Stimulated activated CD8-positive, alpha-beta memory T cell treated with anti-CD3 and anti-CD28 coated beads, Interleukin-7, amount 100 ng/mL, for 4 hours (primary cell): Measurements from ENCODE around the gene NUDT4.
"Not testable (repeated sequence)": the region's sequence is repeated elsewhere in the genome, so short reads cannot be mapped to it uniquely, and the experiment has no call there.

Experiments used
- DNase-seq, 2 donors: peaks; one replicate each; pipeline ENCODE4 v3.0.0-alpha.2; 2020; ENCODE audit warnings: low read depth in 2 of 2

NUDT4 gene

DNA sequence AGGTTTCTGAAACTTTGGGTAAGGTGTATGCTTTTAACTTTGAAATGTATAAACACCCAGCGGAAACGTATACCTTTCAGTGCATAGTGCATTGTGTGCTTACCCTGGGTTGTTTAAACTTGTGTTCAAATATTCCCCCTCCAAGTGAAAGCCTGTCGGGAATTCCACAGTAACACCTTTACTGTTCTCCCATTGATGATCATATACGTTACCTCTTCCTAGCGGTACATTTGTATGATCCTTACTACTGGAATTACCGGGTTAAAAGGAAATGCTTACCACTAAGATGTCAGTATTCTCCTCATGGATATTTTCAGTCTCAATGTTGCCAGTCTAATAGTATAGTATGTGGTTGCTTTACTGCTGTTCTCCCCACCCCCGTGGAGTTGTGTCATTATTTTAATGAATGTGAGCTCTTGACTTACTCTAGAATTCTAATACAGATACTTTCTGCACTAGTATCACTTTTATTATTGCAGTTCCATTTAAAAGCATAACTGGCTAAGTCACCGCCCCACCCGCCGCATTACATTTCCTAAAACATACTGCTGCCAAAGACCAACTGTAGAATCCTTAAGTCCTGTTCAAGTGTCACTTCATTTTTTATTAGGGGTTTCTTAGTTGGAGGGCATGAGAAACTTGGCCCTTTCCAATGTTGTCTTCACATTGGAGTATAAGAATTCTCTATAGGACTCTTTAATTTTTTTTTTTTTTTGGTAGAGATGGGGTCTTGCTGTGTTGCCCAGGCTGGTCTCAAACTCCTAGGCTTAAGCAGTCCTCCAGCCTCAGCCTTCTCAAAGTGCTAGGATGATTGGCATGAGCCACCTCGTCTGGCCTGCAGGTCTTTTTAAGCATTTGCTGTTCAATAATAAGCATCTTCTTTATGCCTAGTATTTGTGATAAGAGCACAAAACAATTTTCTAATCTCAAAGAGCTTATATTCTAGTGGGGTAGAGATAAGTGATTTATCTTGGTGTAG, 24.9 kb downstream of the NUDT4 start:
- no peak for DNase-seq

DNA sequence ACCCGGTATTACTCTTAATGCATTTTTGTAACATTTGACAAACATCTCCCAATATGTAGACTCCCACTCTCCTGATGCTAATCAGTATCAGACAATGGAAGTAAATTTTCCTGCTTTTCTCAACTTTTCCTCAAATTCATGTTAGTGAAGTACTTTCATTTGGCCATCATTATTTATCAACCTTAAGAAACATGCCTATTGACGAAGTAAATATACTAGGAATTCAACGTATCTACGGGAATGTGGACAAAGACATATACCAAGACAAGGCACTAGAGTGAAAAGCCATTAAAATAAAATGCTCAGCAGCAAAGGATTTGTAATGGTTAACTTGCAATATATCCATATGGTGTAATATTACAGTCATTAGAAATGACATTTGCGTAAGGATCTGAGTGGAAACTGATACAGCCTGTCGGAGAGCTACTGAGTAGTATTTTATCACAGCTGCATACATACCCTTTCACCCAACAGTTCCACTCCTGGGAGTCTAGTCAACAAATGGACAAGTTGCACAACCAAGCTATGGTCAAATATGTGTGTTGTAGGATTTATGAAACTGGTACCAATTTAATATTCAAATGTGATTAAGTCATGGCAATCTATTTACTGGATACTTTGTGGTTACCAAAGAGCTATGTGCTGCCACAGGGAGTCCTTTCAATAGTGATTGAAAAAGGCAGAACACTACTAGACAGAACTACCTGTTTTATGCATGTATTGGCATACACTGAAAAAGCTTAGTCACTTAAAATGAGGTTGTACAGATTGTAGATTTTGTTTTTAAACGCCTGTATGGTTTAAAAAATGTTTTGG, 26.5 kb downstream of the NUDT4 start:
- no peak for DNase-seq

DNA sequence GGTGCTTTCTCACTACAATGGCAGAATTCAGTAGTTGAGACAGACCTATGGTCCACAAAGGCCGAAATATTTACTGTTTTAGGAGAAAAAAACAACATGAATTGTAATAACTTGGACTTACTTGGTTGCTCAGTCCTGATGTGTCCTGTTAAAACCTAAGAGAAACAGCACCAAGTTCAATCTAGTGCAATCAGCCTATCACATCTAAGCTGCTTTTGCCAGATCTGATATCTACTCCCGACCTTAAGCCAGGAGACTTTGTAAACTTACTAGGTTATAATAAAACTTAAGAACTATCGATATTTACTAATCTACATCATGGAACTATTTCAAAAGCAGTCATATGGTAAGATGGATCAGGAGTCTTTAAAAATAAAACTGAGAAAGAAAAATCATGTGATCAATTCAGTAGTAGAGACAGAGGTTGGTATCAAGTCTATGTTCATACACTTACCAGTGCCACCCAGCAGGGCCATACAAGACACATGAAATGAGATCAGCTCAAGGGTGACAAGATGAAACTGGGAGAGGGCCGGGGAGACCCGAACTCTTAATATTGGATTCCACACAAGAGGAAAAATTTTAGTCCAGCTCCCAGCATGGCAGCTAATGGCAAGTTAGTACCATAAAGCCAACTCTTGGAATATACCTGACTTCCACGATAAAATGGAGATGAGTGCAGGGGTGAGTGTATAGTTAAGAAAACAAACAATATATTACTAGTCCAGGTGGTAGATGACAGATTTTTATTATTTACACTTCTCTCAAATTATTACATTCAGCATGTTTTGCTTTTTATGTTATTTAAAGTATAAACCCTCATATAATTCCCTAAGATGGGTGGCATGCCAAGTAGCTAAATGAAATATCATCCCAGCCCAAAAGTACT, 27.5 kb downstream of the NUDT4 start:
- DNase-seq: no peak

DNA sequence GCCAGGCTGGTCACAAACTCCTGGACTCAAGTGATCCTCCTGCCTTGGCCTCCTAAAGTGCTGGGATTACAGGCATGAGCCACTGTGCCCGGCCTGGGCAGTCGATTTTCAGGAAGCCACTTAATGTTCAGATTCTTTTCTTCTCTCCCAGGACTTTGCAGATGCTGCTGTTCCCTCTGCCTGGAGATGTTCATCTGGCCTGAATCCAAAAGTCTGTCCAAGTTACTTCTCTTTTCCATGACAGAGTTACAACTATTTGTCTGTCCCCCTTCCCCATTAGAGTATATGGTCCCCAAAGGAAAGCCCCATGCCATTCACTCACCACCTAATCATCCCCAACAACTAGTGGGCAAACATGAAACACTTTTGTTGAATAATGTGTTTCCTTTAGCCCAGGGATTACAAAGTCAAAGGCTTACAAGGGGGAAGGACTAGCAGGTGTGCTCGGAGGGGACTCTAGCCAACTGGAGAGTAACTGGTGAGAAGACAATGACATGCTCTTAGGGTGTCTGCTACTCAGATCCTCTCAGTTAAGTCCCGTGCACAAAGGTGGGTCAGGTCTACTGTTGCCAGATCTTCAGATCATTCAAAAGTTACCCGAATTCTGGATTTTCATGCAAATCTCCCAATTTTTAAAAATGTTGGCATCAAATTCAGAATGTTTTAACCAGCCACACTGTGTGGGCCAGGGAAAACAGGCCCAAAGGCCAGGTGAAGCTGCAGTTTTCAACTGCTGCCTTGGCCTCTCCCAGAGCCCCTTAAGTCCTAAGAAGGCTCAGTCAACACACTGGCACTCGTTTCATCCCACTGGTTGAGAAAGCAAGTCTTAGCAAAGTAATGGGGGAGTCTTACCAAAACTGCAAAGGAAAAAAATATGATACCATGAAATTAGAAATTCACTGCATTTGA, 29.6 kb downstream of the NUDT4 start:
- DNase-seq: no peak

DNA sequence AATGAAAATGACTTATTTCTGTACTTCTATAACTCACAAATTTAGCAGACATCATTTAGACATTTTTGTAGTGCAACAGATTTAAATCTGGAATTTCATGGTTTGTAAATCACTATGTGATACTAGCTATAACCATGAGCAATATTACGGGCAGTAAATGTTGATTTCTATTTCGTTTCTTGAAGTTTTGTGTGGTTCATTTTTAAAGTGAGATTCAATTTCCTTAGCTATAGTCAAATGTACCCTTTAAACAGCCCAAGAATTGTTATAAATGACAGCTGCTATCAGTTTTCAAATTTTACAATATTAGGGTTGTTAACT, 30.2 kb downstream of the NUDT4 start:
- DNase-seq: no peak

DNA sequence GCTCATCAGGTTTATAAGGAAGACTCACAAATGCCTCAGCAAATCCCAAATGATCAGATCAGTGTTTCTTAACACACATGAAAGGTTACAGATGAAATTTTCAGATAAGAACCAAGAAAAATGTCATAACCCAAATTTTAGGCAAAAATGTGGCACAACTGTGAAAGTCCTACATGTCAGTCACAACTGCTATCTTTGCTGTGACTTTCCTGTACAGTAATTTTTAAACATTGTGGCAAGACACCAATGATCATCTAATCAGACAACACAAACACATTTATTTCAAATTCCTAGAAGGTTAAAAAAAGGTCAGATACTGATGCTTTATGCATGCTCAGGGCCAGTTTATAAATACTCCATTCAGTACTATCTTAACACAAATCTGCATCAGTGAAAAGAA, 31.1 kb downstream of the NUDT4 start:
- DNase-seq: no peak

DNA sequence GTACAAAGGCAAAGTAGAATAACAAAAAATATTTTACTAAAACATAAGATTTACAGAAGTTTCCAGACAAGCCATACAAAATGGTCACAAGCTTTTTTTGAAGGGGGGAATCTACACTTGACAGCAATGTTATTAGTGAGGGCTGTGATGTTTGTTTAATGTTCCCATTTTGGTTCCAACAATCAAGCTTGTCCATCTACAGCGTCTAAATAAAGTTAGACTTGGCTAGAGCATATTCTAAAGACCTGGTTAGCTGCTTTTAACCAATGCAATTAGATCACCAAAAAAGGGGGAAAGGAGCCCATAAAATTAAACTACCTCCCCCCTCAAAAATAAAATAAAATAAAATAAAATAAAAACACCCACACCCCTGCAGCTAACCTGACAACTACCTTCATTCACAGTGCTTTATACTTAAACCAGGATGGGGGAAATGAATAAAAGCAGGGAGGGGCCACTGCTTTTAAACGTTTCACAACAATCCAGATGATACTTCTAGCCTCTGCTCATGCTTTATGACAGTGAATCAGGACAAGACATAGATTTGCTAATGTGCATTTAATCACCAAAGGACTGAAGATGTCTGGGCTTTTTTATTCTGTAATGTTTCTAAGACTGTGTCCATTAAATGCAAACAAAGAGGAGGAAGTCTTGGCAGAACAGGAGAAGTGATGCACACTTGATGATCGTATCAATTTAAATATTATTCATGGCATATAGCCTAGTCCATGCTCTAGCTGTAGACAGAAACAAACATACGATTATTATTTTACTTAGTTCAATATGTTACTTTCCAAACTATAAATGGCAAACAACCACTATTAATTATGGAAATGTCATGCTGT, 31.8 kb downstream of the NUDT4 start:
- not testable (repeated sequence) for DNase-seq

DNA sequence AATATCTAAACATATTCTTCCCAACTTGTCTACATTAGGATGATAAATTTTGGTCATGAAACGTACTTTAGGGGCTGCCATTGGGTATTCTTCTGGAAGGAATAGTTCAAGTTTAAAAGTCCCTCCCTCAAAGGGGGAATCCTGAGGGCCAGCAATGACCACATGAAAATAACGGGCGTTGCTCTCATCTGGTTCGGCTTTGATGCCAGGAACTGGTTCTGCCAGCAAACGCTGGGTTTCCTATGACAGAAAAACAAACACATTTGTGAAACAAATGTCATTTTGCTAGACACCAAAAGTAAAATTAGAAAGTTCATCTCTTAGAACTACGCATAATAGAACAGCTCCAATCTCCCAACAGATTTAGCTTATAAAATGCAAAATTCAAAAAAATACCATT, 33.3 kb downstream of the NUDT4 start:
- DNase-seq: not testable (repeated sequence)

DNA sequence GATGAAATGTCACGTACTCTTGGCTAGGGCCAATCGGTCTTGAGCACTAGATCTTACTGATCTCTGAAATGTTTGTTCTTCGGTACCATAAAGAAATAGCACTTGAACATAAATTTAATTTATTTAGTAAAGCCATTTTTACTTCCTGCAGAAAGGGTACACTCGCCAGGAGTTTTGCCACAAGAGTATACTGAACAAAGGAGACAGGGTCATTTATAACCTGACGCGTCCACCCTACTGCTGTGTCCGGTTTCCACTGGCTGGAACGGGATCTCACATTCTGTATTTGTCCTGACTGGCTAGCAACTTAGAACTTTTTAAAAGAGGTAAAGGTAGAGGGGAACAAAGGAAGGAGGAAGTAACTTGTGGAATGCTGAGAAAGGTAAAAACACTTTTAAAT, 34.7 kb downstream of the NUDT4 start:
- not testable (repeated sequence) for DNase-seq

DNA sequence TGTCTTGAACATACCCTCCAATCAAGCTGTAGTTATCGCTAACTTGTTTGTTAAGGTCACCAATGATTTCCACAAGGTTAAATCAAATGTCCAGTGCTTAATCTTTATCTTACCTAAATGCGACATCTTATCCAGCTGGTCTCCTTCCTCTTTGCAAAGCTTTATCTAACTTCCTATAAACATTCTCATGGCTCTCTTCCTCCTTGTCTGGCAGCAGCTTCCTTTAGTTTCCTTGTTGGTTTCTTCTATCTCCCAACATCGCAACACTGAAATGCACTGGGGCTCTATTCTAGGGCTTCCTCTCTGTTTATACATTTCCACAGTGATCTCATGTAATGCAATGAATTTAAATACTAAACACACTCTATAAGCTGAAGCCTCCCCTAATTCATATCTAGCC, 35.3 kb downstream of the NUDT4 start:
- no peak for DNase-seq

DNA sequence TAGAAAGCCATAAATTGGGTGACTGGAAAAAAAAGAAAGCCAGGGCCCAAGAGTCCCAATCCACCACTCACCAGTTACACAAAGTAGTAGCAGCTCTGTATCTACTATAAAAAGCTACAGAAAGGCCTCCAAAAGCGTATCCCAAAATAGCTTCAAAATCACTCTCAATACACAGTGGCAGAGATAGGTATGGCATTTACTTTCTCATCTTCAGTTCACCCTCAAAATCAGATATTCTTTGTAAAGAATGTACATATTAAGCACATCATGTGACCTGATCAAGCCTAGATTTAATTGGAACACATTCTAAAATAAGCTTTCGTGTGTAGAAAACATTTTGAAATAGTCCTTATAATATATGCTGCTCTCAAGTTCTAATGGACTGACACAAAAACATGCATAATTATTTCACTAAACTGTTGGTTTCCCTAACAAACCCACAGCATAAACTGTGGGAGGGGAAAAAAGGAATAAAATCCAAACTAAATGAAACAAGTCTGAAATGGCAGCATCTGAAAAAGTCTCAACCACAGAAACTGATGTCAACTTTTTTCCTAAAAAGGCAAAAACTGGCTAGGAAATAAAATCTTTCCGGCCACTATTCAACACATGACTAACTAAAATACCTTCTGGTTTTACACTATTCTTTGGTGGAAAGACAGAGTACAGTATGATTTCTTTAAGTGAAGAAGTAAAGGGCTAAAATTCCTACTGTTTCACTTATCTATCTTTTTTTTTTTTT, 38.2 kb downstream of the NUDT4 start:
- DNase-seq: no peak

DNA sequence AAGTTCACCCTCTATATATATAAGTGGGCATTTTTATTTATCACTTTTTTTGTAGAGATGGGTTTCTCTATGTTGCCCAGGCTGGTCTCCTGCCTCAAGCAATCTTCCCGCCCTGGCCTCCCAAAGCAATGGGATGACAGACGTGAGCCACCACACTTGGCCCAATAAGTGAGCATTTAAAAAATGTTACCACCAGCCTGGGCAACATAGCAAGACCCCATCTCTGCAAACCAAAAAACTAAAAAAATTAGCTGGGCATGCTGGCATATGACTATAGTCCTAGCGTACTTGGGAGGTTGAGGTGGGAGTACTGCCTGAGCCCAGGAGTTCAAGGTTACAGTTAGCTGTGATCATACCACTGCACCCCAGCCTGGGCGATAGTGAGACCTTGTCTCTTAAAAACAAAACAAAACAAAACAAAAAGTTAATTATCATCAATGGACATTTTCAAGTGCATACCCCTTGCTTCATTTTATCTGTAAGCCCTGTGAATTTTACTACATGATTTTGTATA, 40.3 kb downstream of the NUDT4 start:
- no peak for DNase-seq

DNA sequence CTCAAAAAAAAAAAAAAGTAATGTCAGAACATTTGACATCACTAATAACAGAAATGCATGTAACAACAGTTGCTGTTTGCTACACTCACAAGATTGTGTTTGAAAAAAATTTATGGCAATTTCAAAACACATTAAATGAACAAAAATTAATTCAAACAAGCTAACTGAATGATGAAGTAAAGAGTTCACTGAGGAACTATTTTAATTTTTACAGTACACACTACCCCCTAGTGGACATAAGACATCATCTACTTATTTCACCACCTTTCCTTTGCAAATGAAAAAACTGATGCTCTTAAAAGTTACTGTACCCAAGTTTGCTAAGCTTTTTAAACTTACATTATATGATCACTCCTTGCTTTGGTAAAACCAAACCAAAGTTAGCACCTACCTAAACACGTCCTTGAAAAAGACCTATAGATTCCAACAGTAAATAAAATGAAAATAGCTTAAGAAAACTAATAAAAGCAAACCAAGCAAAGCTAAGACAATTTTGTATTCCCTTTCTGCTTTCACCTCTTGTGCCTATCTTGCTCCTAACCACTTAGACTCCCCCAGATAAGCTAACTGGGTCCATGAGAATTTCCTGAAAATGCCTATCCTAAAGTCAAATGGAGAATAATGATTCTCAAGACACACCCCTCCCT, 41.8 kb downstream of the NUDT4 start:
- DNase-seq: no peak

DNA sequence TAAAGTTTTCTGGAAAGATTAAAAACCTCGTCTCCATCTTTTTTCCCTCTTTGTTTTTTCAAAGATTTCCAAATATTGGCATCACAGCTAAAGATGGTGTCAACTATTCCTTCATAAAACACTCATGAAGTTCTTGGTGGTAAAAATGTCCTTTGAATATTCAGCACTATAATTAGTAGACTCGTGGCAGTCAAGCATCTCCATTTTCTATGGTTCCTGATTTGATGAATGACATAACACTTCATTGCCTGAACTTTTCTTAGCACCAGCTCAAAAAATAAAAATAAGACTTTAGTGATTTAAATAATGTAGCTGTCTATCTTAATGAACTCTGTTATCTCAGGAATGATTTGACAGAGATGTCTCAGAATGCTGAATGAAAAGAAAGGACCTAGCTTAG, 44.3 kb downstream of the NUDT4 start:
- no peak for DNase-seq

DNA sequence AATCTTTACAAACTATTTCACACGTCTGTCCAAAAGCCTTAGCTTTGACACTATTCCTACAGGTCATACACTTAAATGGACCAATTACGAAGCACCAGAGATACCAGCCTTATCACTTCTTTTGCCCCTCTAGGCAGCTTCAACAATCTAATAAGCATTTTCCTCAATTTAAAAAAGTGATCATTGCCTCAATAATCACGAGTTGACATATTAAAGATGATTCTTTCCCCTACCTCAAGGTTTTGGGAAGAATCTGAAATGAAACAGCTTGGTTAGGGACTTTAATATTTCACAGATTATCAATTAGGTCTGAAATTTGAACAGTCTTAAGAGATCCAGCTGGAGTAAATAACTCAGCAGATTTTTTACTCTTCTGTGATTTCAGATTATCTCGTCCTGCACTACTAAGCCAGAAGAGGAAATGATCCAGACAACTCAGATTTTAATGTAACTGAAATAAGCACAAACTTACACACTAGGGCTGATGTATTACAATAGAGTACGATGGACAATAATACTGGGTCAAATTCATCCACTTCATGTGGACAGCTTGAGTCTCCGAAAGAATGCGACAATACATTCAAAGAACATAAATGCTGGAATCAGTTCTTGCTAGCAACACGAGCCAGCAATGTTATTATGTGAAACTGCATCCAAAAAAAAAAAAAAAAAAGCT, 48.1 kb downstream of the NUDT4 start:
- no peak for DNase-seq

DNA sequence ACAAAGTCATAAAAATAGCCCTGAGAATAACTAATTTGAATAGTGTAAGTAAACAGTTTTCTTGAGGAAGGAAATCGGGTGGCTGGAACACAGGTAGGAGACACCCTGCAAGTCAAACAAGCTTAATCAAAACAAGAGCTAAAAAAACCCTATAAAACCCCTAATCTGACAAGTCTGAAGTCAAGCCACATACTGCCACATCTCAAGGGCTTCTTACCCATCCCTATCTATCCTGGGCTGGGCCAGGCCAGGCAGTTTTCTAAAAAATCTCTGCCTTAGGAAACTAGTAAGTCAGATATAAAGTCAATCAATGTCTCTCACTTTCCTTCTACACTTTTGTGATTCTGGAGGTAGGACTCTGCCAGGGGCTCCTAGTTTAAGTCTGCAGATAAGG, 48.7 kb downstream of the NUDT4 start:
- DNase-seq: no peak

DNA sequence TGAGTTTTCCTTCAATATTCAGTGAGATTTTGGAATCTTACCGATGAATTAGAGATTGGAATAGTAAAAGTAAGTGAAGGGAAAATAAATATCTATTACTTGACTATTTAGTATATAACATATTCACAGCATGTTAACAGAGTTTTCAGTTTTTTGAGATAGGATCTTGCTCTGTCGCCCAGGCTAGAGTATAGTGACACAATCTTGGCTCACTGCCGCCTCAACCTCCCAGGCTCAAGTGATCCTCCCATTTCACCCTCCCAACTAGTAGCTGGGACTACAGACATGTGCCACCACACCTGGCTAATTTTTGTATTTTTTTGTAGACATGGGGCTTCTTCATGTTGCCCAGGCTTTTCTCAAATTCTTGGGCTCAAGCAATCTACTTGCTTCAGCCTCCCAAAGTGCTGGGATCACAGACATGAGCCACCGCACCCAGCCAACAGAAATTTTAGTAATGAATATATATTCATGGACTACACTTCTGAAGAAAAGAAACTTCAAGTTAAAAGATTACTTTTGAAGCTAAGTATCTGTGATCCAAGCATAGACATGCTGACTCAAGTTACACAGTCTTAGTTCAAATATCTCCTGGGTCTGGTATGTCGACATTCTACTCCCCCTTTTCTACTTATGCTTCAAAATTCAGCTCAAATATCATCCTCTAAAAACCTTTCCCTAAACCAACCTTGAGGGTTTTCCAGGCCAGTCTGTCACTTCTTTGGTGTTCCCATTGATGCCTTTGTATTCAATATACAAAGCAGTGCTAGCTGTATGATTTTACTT, 50.2 kb downstream of the NUDT4 start:
- DNase-seq: no peak
